Testis (tissue), 2 donors: ENCODE measurements around the gene TGFBRAP1.

ENCODE experiments used
- POLR2A ChIP-seq: fragments of 450-650 bp; IDR thresholded peaks from one replicate; pipeline ENCODE4 v1.6.1; 2017; ENCODE audit warnings: antibody characterized with exemption, mild to moderate bottlenecking, moderate library complexity
- TF ChIP-seq, protein P1 (sequence below), 3 experiments: fragments of 450-650 bp in 2 of 3; fragments of 200-600 bp in 1 of 3; sonication (generic) in 1 of 3; IDR thresholded peaks; one replicate each; pipeline ENCODE4 v1.5.1; 2016 to 2019; ENCODE audit warnings: antibody characterized with exemption in 3 of 3, mild to moderate bottlenecking in 2 of 3, moderate library complexity in 1 of 3

DNA sequence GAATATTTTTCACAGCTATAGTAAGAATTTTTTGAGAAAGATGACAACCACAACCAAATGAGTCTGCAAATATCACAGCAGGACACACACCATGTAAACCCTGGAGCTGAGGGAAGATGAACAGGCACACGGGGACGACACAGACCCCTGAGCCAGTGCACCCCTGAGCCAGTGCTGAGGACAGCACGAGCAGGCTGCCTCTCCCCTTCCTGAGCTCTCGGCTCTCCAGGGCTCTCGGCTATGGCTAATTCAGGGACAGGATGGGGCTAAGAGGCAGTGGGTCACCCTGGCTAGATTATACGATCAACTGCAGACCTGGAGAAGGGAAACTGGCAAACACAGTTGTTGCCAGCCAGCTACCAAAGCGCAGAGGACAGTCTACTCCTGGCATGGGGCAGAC, 41.4 kb downstream of the TGFBRAP1 start:
- TF ChIP-seq, protein P1, sequence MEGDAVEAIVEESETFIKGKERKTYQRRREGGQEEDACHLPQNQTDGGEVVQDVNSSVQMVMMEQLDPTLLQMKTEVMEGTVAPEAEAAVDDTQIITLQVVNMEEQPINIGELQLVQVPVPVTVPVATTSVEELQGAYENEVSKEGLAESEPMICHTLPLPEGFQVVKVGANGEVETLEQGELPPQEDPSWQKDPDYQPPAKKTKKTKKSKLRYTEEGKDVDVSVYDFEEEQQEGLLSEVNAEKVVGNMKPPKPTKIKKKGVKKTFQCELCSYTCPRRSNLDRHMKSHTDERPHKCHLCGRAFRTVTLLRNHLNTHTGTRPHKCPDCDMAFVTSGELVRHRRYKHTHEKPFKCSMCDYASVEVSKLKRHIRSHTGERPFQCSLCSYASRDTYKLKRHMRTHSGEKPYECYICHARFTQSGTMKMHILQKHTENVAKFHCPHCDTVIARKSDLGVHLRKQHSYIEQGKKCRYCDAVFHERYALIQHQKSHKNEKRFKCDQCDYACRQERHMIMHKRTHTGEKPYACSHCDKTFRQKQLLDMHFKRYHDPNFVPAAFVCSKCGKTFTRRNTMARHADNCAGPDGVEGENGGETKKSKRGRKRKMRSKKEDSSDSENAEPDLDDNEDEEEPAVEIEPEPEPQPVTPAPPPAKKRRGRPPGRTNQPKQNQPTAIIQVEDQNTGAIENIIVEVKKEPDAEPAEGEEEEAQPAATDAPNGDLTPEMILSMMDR (IDR thresholded peaks at IDR 0.05): no peak
- TF ChIP-seq POLR2A: no peak
